ENCODE results near the gene LIN28B.

LIN28B gene

GRCh38 chr6:105113422-105113821 lies 156.5 kb downstream of the LIN28B start:
- FAIRE-seq: no peak

- FAIRE-seq: no peak
These were observed 159.2 kb downstream of the LIN28B start for GRCh38 chr6:105116150-105116549.

GRCh38 chr6:105120570-105120969 lies 163.7 kb downstream of the LIN28B start:
- no peak for FAIRE-seq

GRCh38 chr6:105121981-105122380 lies 165.1 kb downstream of the LIN28B start:
- FAIRE-seq: no peak

GRCh38 chr6:105122717-105123116 lies 165.8 kb downstream of the LIN28B start:
- no peak for FAIRE-seq

Measured in A204.1 (cell line).